ENCODE results near the gene ADGRL1. TPM values are rescaled to one million over a fixed set of nuclear protein-coding genes. Genes with fewer than 3 reads are reported as not detected.
"Not testable (repeated sequence)": the region's sequence is repeated elsewhere in the genome, so short reads cannot be mapped to it uniquely, and the experiment has no call there.

ADGRL1 gene
- total RNA-seq, 4 donors from 2014 or later, result 20.8 to 55.1 (median 32.6) TPM

DNA sequence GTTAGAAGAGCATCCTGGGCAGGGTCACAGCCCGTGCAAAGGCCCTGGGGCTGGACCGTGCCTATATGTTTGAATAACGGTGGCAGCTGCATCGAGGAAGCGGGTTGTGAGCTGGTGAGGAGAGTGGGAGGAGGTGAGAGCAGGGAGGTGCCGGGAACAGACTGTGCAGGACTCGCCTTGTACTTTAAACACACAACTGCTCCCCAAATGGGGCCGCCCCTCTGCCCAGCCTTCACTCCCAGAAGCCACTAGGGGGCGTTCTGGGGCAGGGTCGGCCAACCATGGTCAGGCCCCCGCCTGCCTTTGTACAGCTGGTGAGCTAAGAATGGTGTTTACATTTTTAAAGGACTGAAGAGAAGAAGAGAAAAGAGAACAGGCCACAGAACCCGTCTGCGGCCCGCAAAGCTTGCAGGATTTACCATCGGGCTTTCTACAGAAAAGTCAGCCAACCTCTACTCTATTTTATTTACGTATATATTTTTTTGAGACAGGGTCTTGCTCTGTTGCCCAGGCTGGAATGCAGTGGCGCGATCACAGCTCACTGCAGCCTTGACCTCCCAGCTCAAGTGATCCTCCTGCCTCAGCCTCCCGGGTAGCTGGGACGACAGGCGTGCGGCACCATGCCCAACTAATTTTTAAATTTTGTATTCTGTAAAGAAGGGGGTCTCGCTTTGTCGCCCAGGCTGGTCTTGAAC lies 5.7 kb downstream of the ADGRL1 start:
- TF ChIP-seq, protein P1, sequence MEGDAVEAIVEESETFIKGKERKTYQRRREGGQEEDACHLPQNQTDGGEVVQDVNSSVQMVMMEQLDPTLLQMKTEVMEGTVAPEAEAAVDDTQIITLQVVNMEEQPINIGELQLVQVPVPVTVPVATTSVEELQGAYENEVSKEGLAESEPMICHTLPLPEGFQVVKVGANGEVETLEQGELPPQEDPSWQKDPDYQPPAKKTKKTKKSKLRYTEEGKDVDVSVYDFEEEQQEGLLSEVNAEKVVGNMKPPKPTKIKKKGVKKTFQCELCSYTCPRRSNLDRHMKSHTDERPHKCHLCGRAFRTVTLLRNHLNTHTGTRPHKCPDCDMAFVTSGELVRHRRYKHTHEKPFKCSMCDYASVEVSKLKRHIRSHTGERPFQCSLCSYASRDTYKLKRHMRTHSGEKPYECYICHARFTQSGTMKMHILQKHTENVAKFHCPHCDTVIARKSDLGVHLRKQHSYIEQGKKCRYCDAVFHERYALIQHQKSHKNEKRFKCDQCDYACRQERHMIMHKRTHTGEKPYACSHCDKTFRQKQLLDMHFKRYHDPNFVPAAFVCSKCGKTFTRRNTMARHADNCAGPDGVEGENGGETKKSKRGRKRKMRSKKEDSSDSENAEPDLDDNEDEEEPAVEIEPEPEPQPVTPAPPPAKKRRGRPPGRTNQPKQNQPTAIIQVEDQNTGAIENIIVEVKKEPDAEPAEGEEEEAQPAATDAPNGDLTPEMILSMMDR (IDR thresholded peaks at IDR 0.05), result peak; percentile 63 to 76 (median 64)
- TF ChIP-seq POLR2AphosphoS5 (IDR thresholded peaks at IDR 0.05), result peak; percentile 28 to 44
- Histone ChIP-seq H3K4me1 (peaks cover 9 to 57% (median 38%) of the 10 kb centered on the region in 4 donors), H3K27ac (replicated peaks in 1 of 4) (peak overlapping the region in 3 of 4 donors; percentile 29 to 49 (median 46))
- not testable (repeated sequence) for H3K27me3 ChIP-seq; H3K9me3 ChIP-seq; H3K36me3 ChIP-seq; DNase-seq (ENCODE audit: extremely low spot score); H3K4me3 ChIP-seq
- intact Hi-C loops (cut with DNase I), result loop anchor here (5.0 kb wide), 1 partner anchor 53 kb away; no protein-coding TSS in a partner anchor
- 63% methylated on average over 23 of the region's 24 CpGs for WGBS

GRCh38 chr19:14198384-14199376 lies 7.3 kb downstream of the ADGRL1 start:
- no peaks in the 10 kb centered on the region for H3K9me3 ChIP-seq
- H3K4me3 ChIP-seq, result no peak overlapping the region
- H3K4me1 ChIP-seq, result peaks cover 0 to 57% (median 32%) of the 10 kb centered on the region in 4 donors
- H3K27ac ChIP-seq (replicated peaks in 1 of 4), result no peak overlapping the region
- 79% methylated on average over 16 of the region's 18 CpGs for WGBS
- TF ChIP-seq POLR2A (IDR thresholded peaks at IDR 0.05; ENCODE audit: low read depth) (no peak), POLR2AphosphoS5 (IDR thresholded peaks at IDR 0.05) (no peak), EP300 (IDR thresholded peaks at IDR 0.05) (no peak)
- TF ChIP-seq, protein P1 (IDR thresholded peaks at IDR 0.05), result no peak
- H3K27me3 ChIP-seq, result no peaks in the 10 kb centered on the region
- DNase-seq (ENCODE audit: extremely low spot score), result no peak
- no peaks in the 10 kb centered on the region for H3K36me3 ChIP-seq
- intact Hi-C loops (cut with DNase I), result no loop called here

DNA sequence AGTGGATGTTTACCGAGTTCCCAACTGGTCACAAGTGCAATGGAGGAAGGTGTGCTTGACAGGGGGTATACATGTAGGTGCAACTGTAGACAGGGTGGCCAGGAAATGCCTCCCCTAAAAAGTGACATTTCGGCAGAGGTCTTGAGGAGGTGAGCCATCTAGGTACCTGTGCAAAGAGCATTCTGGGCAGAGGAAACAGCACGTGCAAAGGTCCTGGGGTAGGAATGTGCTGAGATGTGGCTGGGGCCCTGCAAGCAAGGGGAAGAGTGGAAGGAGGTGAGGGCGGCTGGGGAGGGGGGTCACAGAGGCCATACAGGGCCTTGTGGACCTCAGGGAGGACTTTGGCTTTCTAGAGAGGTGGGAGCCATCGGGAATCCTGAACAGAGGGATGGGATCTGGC lies 8.1 kb downstream of the ADGRL1 start:
- Histone ChIP-seq H3K36me3 (no peaks in the 10 kb centered on the region), H3K27me3 (no peaks in the 10 kb centered on the region), H3K27ac (replicated peaks in 1 of 4) (no peak overlapping the region), H3K4me1 (peaks cover 0 to 55% (median 31%) of the 10 kb centered on the region in 4 donors), H3K4me3 (no peak overlapping the region), H3K9me3 (no peaks in the 10 kb centered on the region)
- intact Hi-C loops (cut with DNase I), result no loop called here
- no peak for TF ChIP-seq EP300 (IDR thresholded peaks at IDR 0.05)
- no peak for TF ChIP-seq POLR2A (IDR thresholded peaks at IDR 0.05; ENCODE audit: low read depth)
- WGBS, result 88% methylated on average over 5 of the region's 5 CpGs
- DNase-seq (ENCODE audit: extremely low spot score), result no peak

DNA sequence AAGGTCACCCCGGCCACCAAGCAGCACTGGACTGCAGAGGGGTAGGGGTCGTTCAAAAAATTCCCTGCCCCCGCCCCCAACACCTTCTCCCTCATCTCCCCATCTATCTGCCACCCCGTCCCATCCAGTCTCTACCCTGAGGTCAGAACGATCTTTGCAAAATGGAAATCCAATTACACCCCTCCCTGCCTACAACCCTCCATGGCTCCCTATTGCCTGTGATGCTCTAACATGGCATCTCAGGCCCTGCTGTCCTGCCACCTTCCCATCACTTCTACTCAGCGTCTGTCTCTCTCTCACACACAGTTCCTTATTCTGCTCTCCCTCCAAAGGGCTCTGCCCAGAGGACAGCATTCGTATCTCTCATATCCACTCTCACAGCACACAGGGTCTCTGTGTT lies 8.7 kb downstream of the ADGRL1 start:
- H3K27me3 ChIP-seq; H3K4me3 ChIP-seq; H3K9me3 ChIP-seq; DNase-seq (ENCODE audit: extremely low spot score); intact Hi-C loops (cut with DNase I); H3K27ac ChIP-seq (replicated peaks in 1 of 4); H3K36me3 ChIP-seq: not testable (repeated sequence)
- peaks cover 0 to 49% (median 29%) of the 10 kb centered on the region in 4 donors for H3K4me1 ChIP-seq
- 86% methylated on average over 6 of the region's 7 CpGs for WGBS

- DNase-seq (ENCODE audit: extremely low spot score); intact Hi-C loops (cut with DNase I): not testable (repeated sequence)
- TF ChIP-seq, protein P1 (IDR thresholded peaks at IDR 0.05), result peak; percentile 54 to 68 (median 57)
These were observed 9.9 kb downstream of the ADGRL1 start for GRCh38 chr19:14196105-14196504.

GRCh38 chr19:14195216-14195615 lies 10.8 kb downstream of the ADGRL1 start:
- H3K27me3 ChIP-seq; H3K36me3 ChIP-seq; H3K4me3 ChIP-seq; intact Hi-C loops (cut with DNase I); H3K9me3 ChIP-seq; H3K27ac ChIP-seq (replicated peaks in 1 of 4); DNase-seq (ENCODE audit: extremely low spot score): not testable (repeated sequence)
- peaks cover 0 to 43% (median 16%) of the 10 kb centered on the region in 4 donors for H3K4me1 ChIP-seq
- 71% methylated on average over 4 of the region's 12 CpGs for WGBS

More at GRCh38 chr19:14196105-14196504, 9.9 kb downstream of the ADGRL1 start:
- not testable (repeated sequence) for H3K27ac ChIP-seq (replicated peaks in 1 of 4); H3K36me3 ChIP-seq; H3K9me3 ChIP-seq; H3K4me3 ChIP-seq; H3K27me3 ChIP-seq
- peaks cover 0 to 46% (median 24%) of the 10 kb centered on the region in 4 donors for H3K4me1 ChIP-seq
- 29% methylated on average over 10 of the region's 12 CpGs for WGBS

All from esophagus muscularis mucosa (tissue), 4 donors.